ENCODE results near the gene EXD3. TPM values are rescaled to one million over a fixed set of nuclear protein-coding genes. Genes with fewer than 3 reads are reported as not detected.

EXD3 gene
- total RNA-seq, 2 experiments from 2014 or later: 20.8 to 27.0 TPM

GRCh38 chr9:137456061-137456863 lies 33.3 kb upstream of the EXD3 start:
- Histone ChIP-seq H3K4me3 (ENCODE audit: low read depth, low read length, poor library complexity, severe bottlenecking) (no peak overlapping the region), H3K79me2 (ENCODE audit: insufficient read depth, low read depth, low read length) (no peaks in the 10 kb centered on the region), H3K27ac (ENCODE audit: low read depth, low read length, poor library complexity, severe bottlenecking) (no peak overlapping the region), H3K9me2 (ENCODE audit: insufficient read depth, low read length) (no peaks in the 10 kb centered on the region), H3K4me2 (ENCODE audit: low read length) (no peak overlapping the region), H2AFZ (ENCODE audit: low read length) (no peak overlapping the region), H3K9me3 (ENCODE audit: low read length) (no peaks in the 10 kb centered on the region), H4K20me1 (ENCODE audit: insufficient read depth, low read length) (no peaks in the 10 kb centered on the region), H3K4me1 (ENCODE audit: insufficient read depth, low read length, poor library complexity, severe bottlenecking) (peaks cover 34% of the 10 kb centered on the region), H3K36me3 (ENCODE audit: insufficient read depth, low read length) (peaks cover 8% of the 10 kb centered on the region; the same call in 1 of the 2 replicates)
- no TSS peak for BruUV-seq (replicated peaks)
- intact Hi-C loops (cut with micrococcal nuclease; ENCODE audit: unreplicated experiment): no loop called here
- TF ChIP-seq CTCF (conservative IDR thresholded peaks at IDR 0.05; ENCODE audit: low read length) (no peak), EZH2phosphoT487 (IDR thresholded peaks at IDR 0.05; ENCODE audit: borderline replicate concordance, low read depth, low read length) (no peak)
- no peak for DNase-seq (ENCODE audit: low spot score)
- ChIA-PET CTCF (ENCODE audit: unreplicated experiment) (no interaction called here), POLR2A (no interaction called here)

GRCh38 chr9:137455359-137455991 lies 32.5 kb upstream of the EXD3 start:
- H3K4me3 ChIP-seq (ENCODE audit: low read depth, low read length, poor library complexity, severe bottlenecking): no peak overlapping the region
- H3K9me2 ChIP-seq (ENCODE audit: insufficient read depth, low read length): no peaks in the 10 kb centered on the region
- no peaks in the 10 kb centered on the region for H3K9me3 ChIP-seq (ENCODE audit: low read length)
- H3K27ac ChIP-seq (ENCODE audit: low read depth, low read length, poor library complexity, severe bottlenecking): no peak overlapping the region
- ChIA-PET POLR2A (interaction anchor here (0.5 kb wide), 1 partner anchor 321 kb away, joined by 4 read pairs; no protein-coding TSS in a partner anchor), CTCF (ENCODE audit: unreplicated experiment) (no interaction called here)
- H3K36me3 ChIP-seq (ENCODE audit: insufficient read depth, low read length): peaks cover 8% of the 10 kb centered on the region; the same call in 1 of the 2 replicates
- intact Hi-C loops (cut with micrococcal nuclease; ENCODE audit: unreplicated experiment): no loop called here
- H3K4me2 ChIP-seq (ENCODE audit: low read length): no peak overlapping the region
- BruUV-seq (replicated peaks): no TSS peak
- peaks cover 31% of the 10 kb centered on the region for H3K4me1 ChIP-seq (ENCODE audit: insufficient read depth, low read length, poor library complexity, severe bottlenecking)
- no peak for DNase-seq (ENCODE audit: low spot score)
- H3K79me2 ChIP-seq (ENCODE audit: insufficient read depth, low read depth, low read length): no peaks in the 10 kb centered on the region
- H2AFZ ChIP-seq (ENCODE audit: low read length): no peak overlapping the region
- no peaks in the 10 kb centered on the region for H4K20me1 ChIP-seq (ENCODE audit: insufficient read depth, low read length)
- no peak for TF ChIP-seq EZH2phosphoT487 (IDR thresholded peaks at IDR 0.05; ENCODE audit: borderline replicate concordance, low read depth, low read length)
- TF ChIP-seq CTCF (conservative IDR thresholded peaks at IDR 0.05; ENCODE audit: low read length): no peak
